ENCODE data around the gene ETV7.

ETV7 gene

DNA sequence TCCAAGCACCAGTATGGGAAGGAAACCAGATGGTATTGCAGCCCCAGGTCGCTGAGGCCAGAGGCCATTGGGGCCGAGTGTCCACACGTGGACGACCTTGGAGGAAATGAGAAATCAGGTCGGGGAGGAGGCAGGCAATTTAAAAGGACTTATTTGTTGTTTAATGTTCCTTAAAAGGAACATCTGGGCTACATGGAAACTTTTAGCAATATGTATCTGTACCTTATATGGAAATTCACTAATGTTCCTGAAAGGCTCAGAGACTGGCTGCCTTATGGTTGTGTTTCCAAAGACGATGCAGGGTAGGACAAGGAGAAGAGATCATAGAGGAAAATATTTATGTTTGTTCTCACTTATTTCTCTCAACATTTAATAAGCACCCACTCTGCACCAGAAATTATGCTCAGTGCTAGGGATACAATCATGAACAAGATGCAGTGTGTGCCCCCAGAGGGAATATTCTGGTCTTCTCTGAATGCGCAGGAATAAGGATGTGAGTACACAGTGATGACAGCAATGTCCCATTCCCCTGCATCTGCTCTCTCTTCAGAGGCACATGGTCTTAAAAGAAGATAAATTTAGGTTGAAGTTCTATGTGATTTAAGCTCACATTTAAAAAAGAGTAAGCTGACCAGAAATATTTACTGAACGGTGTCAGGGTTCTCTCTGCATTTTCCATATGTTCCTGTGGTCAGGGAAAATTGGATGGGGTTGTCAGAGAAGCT is 54.1 kb downstream of the ETV7 start:
- Histone ChIP-seq H3K9me3 (ENCODE audit: insufficient read depth, low read depth, low read length) (no peaks in the 10 kb centered on the region), H3K4me2 (ENCODE audit: low read depth, low read length, poor library complexity, severe bottlenecking) (no peak overlapping the region), H3K9ac (ENCODE audit: low read depth, low read length, poor library complexity, severe bottlenecking) (no peak overlapping the region), H3F3A (ENCODE audit: low read depth) (no peaks in the 10 kb centered on the region), H2AFZ (ENCODE audit: low read length) (no peak overlapping the region), H3K4me1 (ENCODE audit: insufficient read depth, low read length, poor library complexity, severe bottlenecking) (peaks cover 8% of the 10 kb centered on the region), H3K4me3 (ENCODE audit: low read length, poor library complexity, severe bottlenecking) (no peak overlapping the region), H3K36me3 (ENCODE audit: insufficient read depth, low read length) (no peaks in the 10 kb centered on the region), H3K27me3 (ENCODE audit: insufficient read depth, low read length, poor library complexity, severe bottlenecking) (no peaks in the 10 kb centered on the region), H4K20me1 (ENCODE audit: insufficient read depth, low read length, poor library complexity, severe bottlenecking) (no peaks in the 10 kb centered on the region), H3K79me2 (ENCODE audit: insufficient read depth, low read length) (no peaks in the 10 kb centered on the region), H3K9me2 (replicated peaks; ENCODE audit: low read depth, low read length) (no peaks in the 10 kb centered on the region)
- no peak for TF ChIP-seq EZH2phosphoT487 (IDR thresholded peaks at IDR 0.05; ENCODE audit: borderline replicate concordance)
- TF ChIP-seq, protein P1, sequence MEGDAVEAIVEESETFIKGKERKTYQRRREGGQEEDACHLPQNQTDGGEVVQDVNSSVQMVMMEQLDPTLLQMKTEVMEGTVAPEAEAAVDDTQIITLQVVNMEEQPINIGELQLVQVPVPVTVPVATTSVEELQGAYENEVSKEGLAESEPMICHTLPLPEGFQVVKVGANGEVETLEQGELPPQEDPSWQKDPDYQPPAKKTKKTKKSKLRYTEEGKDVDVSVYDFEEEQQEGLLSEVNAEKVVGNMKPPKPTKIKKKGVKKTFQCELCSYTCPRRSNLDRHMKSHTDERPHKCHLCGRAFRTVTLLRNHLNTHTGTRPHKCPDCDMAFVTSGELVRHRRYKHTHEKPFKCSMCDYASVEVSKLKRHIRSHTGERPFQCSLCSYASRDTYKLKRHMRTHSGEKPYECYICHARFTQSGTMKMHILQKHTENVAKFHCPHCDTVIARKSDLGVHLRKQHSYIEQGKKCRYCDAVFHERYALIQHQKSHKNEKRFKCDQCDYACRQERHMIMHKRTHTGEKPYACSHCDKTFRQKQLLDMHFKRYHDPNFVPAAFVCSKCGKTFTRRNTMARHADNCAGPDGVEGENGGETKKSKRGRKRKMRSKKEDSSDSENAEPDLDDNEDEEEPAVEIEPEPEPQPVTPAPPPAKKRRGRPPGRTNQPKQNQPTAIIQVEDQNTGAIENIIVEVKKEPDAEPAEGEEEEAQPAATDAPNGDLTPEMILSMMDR (conservative IDR thresholded peaks at IDR 0.05; ENCODE audit: low read length), result no peak

DNA sequence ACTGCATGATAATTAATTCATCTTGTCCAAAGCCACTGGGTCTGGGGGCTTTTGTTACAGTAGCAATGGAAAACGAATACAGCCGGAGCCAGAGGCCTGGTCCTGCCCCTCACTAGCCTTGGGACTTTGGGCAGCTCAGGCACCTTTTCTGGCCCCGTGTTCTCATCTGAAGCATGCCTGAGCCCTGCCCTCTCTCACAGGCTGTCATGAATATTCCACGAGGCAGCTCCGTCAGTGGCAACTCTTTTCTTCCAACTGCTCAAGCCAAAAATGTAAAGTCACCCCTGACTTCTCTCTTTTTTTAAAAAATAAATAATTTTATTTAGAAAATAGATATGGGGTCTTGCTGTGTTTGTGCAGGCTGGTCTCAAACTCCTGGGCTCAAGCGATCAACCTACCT is 56.1 kb downstream of the ETV7 start:
- TF ChIP-seq, protein P1 (conservative IDR thresholded peaks at IDR 0.05; ENCODE audit: low read length), result no peak
- TF ChIP-seq EZH2phosphoT487 (IDR thresholded peaks at IDR 0.05; ENCODE audit: borderline replicate concordance), result no peak
- no peaks in the 10 kb centered on the region for H3K36me3 ChIP-seq (ENCODE audit: insufficient read depth, low read length)
- H3K27me3 ChIP-seq (ENCODE audit: insufficient read depth, low read length, poor library complexity, severe bottlenecking), result no peaks in the 10 kb centered on the region
- no peak overlapping the region for H3K4me2 ChIP-seq (ENCODE audit: low read depth, low read length, poor library complexity, severe bottlenecking)
- no peaks in the 10 kb centered on the region for H3K79me2 ChIP-seq (ENCODE audit: insufficient read depth, low read length)
- no peaks in the 10 kb centered on the region for H3F3A ChIP-seq (ENCODE audit: low read depth)
- no peaks in the 10 kb centered on the region for H3K9me3 ChIP-seq (ENCODE audit: insufficient read depth, low read depth, low read length)
- H4K20me1 ChIP-seq (ENCODE audit: insufficient read depth, low read length, poor library complexity, severe bottlenecking), result no peaks in the 10 kb centered on the region
- peaks cover 8% of the 10 kb centered on the region for H3K4me1 ChIP-seq (ENCODE audit: insufficient read depth, low read length, poor library complexity, severe bottlenecking)
- H3K9ac ChIP-seq (ENCODE audit: low read depth, low read length, poor library complexity, severe bottlenecking), result no peak overlapping the region
- no peaks in the 10 kb centered on the region for H3K9me2 ChIP-seq (replicated peaks; ENCODE audit: low read depth, low read length)
- no peak overlapping the region for H2AFZ ChIP-seq (ENCODE audit: low read length)
- no peak overlapping the region for H3K4me3 ChIP-seq (ENCODE audit: low read length, poor library complexity, severe bottlenecking)

DNA sequence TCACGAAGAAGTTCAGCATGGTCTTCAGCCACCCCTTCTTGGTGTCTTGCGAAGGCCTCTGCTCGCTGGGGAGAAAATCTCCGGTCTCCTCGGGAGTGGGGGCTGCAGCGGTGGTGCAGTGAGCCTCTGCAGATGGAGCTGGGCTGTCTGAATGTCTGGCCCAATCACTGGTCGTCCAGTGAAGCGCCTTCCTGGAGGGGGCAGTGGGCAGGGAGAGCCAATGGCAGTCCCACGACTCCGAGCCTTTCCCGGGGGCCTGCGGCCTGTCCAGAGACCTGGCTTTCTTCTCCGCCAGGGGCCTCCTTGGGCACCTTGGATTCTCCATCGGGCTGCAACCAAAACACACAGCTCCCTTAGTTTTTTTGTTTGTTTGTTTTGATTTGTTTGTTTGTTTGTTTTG is 57.1 kb downstream of the ETV7 start:
- no peaks in the 10 kb centered on the region for H3K36me3 ChIP-seq (ENCODE audit: insufficient read depth, low read length)
- H3K27me3 ChIP-seq (ENCODE audit: insufficient read depth, low read length, poor library complexity, severe bottlenecking), result no peaks in the 10 kb centered on the region
- H3K9me2 ChIP-seq (replicated peaks; ENCODE audit: low read depth, low read length), result no peaks in the 10 kb centered on the region
- no peaks in the 10 kb centered on the region for H3K9me3 ChIP-seq (ENCODE audit: insufficient read depth, low read depth, low read length)
- H4K20me1 ChIP-seq (ENCODE audit: insufficient read depth, low read length, poor library complexity, severe bottlenecking), result no peaks in the 10 kb centered on the region
- peaks cover 8% of the 10 kb centered on the region for H3K4me1 ChIP-seq (ENCODE audit: insufficient read depth, low read length, poor library complexity, severe bottlenecking)
- no peaks in the 10 kb centered on the region for H3F3A ChIP-seq (ENCODE audit: low read depth)
- no peaks in the 10 kb centered on the region for H3K79me2 ChIP-seq (ENCODE audit: insufficient read depth, low read length)
- TF ChIP-seq, protein P1 (conservative IDR thresholded peaks at IDR 0.05; ENCODE audit: low read length), result no peak
- no peak for TF ChIP-seq EZH2phosphoT487 (IDR thresholded peaks at IDR 0.05; ENCODE audit: borderline replicate concordance)
- H2AFZ ChIP-seq (ENCODE audit: low read length), result no peak overlapping the region
- no peak overlapping the region for H3K4me2 ChIP-seq (ENCODE audit: low read depth, low read length, poor library complexity, severe bottlenecking)
- H3K4me3 ChIP-seq (ENCODE audit: low read length, poor library complexity, severe bottlenecking), result no peak overlapping the region
- no peak overlapping the region for H3K9ac ChIP-seq (ENCODE audit: low read depth, low read length, poor library complexity, severe bottlenecking)

Data from Loucy (cell line).